ENCODE data around the gene VKORC1.

The VKORC1 gene

DNA sequence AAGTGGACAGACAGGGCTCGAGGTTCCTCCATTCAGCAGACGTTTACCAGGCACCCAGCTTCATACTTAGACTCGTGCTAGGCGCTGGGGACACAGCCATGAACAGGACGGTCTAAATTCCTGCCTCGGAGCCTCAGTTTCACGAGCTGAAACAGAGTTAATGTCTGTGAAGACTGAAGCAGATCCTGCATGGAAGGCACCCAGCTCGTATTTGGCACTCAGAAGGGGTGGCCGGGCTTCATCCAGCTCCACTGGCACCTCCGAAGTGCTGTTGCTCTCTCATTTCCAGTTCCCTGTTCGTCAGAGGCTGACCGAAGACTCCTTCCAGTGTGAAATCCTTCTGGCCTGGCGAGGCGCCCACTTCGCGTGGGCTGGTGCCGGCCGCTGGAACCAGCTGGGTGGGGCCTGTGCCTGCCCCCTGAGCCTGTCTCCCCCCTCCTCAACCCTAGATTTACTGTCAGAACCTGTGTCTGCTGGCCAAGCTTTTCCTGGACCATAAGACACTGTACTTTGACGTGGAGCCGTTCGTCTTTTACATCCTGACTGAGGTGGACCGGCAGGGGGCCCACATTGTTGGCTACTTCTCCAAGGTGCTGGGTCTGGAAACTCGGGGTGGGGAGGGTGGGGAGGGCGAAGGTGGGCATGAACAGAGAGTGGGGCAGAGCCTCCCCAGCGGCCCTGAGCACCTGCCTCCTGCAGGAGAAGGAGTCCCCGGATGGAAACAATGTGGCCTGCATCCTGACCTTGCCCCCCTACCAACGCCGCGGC is 35.2 kb upstream of the VKORC1 start:
- no peak for DNase-seq

DNA sequence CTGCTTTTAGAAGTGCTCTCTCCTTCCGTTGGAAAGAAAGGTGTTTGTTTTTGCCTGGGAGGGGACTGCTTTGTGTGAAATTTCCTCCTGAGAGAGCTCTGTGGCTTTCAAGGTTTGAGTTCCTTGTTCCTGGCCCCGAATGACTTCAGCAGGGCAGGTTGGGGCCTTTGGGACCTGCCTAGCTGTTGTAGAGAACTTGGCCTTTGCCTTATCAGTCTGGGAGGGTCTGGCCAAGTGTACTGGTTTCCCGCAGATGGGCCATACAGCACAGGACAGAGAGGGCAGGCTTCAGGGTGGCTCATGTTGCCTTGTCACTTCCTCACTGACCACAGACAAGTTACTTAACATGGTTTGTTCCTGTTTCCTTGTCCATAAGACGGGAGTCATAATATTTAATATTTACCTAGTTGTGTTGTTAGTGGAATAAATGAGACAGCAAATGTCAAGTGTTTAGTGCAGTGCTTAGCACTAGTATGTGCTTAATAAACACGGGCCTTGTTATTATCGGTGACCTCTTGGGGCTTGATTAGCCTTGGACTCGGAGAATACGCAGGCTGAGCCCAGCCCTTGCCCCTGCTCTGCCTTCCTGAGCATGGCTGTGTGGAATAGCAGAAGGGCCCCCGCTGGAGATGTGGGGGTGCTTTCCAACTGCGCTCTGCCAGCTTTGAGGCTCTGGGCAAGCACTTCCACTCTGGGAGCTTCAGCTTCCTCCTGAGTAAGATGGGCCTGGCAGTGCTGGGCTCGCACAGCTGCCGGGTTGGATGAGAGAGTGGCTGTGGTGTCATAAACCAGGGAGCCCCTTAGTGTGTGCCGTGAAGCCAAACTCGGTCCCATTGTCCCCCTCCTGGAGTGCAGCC is 34.3 kb upstream of the VKORC1 start:
- DNase-seq, result no peak

DNA sequence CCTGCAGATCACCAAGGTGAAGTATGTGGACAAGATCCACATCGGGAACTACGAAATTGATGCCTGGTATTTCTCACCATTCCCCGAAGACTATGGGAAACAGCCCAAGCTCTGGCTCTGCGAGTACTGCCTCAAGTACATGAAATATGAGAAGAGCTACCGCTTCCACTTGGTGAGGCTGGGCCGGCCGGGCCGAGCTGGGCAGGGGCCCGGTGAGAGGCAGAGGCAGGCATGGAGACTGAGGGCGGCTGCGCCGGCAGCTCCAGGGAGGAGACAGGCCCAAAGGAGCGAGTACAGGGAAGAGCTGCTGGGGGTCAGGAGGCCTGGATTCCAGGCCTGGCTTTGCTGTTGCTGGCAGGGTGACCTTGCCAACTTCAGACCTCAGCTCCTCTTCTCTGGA is 32.6 kb upstream of the VKORC1 start:
- no peak for DNase-seq

DNA sequence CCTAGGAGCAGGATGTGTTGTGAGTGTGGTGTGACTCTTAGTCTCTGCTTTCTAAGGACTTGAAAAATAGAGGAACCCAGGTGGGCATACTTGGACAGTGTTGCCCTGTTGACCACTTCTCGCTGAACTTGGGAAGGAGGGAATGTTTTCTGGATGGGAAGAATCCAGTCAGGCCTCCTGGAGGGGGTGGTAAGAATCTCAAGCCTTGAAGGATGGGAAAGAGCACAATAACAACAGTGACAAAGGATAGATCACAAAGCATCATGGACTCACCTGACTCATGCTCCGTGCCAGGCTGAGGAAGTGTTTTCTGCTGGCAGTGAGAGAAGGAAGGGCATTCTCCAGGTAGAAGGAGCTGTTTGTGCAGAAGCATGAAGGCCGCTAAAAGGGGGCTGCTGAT is 31.2 kb upstream of the VKORC1 start:
- no peak for DNase-seq

DNA sequence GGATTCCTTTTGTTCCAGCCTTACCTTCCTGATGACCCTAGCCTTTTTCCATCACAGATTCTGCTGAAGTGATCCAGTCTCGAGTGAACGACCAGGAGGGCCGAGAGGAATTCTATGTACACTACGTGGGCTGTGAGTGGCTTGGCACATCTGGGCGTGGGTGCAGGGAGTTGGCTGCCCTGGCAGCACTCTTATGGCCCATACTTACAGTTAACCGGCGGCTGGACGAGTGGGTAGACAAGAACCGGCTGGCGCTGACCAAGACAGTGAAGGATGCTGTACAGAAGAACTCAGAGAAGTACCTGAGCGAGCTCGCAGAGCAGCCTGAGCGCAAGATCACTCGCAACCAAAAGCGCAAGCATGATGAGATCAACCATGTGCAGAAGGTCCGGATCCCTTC is 25.5 kb upstream of the VKORC1 start:
- no peak for DNase-seq

DNA sequence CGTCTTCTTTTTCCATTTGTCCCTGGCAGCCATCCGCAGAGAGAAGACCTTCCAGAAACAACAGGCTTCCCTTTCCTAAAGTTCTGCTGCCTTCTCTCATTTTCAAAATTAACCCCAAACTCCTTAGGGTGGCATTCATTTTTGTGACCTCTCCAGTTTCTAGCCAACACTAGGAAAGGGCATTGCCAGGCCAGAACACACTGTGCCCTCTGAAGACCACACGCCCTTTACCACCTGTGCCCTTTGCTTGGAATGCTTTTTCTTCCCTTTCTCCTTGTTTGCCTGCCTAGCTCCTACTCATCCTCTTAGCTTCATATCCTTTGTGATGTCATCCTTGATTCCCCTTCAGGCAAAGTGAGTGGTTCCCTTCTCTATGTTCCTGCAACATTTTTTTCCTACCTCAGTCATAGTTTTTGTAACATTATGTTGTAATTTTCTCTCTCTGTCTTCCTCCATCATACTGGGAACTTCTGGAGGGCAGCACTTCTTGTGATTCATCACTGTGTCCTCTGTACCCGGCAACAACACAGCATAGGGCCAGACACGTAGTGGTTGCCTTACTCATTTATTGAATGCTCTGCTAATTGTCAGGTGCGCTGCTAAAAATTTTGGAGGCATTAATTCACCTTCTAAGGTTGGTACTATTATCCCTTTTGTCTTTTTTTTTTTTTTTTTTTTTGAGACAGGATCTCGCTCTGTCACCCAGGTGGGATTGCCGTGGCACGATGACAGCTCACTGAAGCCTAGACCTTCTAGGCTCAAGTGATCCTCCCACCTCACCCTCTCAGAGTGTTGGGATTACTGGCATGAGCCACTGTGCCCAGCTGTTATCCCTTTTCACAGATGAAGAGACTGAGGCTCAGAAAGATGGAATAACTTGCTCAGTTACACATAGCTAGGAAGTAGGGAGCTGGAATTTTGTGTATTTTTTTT is 23.9 kb upstream of the VKORC1 start:
- no peak for DNase-seq

DNA sequence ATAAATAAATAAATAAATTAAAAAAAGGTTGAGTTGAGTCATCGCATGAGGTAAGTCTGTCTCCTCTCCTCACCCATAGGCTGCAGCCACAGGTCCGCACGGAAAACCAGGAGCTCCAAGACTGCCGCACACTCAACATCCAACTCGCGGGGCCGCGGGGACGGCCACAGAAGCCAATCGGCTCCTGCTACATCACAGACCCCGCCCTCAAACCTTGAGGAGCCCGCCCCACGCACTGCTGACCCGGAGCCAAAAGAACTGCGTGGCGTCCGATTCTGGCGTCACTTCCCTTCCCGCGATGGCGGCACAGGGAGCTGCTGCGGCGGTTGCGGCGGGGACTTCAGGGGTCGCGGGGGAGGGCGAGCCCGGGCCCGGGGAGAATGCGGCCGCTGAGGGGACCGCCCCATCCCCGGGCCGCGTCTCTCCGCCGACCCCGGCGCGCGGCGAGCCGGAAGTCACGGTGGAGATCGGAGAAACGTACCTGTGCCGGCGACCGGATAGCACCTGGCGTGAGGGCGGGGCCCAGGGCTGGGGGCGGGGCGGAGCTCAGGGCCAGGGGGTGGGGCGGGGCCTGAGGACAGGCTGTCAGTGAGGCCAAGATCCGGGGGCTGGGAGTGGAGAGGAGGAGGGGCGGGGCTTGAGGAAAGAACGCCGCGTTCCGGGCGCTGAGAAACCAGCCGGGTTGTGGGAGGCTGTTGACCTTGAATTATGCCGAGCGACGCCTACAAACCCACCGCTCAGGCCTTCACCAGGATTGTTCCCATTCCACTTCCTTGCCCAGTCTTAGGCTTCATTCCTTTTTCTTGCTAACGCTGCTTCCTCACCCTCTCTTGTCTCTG is 23.0 kb upstream of the VKORC1 start, which contains the start of gene KAT8:
Gene KAT8 (plus strand): TSS at position 281 of the 839 bp plus-strand sequence. CDS start 18 bp downstream, at position 299.
- DNase-seq, result peak; percentile 93

DNA sequence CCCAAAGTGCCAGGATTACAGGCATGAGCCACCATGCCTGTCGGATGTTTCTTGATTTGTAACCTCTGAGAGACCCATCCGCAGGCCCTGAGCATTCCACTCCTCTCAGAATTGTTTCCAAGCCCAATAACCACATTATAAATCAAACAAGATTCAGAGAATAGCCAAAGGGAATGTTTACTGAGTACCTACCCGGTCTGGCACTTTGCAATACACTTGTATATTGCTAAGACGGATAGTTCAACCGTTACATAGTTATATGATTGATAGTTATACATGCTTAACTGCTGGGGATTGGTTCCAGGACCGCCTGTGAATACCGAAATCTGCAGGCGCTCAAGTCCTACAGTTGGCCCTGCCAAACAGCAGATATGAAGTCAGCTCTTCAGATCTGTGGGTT is 19.9 kb upstream of the VKORC1 start:
- DNase-seq, result no peak

DNA sequence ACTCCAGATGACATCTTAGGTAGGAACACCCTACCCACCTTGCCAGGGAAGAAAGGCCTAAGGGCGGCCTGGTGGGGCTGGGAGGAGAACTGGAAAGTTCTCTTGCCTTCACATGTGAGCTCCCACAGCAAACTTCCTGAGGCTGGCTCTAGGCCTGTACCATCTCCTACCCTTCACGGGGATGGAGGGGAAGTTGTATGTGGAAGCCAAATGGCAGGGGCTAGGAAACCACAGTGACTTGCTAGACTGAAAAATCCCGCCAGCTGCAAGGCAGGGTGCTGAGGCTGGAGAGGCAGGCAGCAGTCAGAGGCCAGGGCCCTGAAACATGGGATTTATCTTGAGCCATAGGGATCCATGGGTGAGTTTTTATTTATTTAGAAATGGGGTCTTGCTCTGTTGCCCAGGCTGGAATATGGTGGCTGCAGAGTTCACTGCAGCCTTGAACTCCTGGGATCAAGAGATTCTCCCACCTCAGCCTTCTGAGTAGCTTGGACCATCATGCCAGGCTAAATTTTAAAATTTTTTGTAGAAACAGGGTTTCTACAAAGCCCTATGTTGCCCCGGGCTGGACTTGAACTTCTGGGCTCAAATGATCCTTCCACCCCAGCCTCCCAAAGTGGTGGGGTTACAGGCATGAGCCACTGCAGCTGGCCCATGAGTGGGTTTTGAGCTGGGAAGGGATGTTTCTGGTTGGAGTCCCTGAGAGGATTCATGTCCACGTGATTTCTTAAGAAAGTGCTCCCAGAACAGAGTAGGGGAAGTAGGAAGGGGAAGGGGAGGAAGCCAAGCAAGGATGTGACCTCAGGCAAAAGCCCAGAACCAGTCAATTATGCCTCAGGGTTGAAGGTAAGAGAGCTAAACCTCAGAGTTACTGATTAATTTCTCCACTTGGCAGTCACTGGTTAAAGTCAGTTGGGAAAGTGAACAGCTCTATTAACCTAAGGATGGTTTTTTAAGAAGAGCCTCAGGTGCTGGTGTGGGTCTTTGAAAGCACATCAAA is 18.8 kb upstream of the VKORC1 start:
- DNase-seq, result no peak

DNA sequence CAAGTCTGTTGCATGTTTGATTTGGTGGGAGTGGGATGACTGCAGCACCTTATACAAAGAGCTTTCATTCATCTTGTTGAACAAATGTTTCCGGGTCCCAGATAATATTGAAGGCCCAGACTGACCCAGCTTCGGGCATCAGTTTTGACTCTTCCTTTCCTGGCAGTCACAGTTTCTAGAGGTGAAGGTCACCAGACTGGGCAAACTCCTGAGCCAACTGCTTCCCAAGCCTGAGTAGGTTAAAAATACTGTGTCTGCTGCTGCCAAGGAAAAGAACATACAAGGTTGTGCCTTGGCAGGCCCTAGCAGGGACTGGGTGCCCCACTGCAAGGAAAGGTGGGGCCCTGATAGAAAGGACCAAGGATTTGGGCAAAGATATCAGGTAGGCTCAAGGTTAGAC is 18.1 kb upstream of the VKORC1 start:
- no peak for DNase-seq

DNA sequence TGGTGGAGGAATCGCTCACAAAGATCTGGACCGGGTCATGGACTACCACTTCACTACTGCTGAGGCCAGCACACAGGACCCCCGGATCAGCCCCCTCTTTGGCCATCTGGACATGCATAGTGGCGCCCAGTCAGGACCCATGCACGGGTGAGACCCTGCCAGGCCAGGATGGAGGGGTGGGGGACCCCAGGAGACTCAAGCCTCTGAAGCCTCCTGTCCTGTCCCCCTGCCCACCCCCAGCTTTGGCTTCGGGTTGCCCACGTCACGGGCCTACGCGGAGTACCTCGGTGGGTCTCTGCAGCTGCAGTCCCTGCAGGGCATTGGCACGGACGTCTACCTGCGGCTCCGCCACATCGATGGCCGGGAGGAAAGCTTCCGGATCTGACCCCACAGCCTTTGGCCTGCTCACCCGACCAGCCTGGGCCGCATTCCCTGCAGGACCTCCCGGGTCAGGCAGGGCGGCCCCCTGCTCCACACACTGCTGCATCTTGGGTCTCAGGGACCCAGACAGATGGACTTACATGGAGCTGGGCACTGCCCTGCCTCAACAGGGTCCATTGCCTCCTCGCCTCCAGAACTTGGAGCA is 17.4 kb upstream of the VKORC1 start:
- DNase-seq, result no peak

DNA sequence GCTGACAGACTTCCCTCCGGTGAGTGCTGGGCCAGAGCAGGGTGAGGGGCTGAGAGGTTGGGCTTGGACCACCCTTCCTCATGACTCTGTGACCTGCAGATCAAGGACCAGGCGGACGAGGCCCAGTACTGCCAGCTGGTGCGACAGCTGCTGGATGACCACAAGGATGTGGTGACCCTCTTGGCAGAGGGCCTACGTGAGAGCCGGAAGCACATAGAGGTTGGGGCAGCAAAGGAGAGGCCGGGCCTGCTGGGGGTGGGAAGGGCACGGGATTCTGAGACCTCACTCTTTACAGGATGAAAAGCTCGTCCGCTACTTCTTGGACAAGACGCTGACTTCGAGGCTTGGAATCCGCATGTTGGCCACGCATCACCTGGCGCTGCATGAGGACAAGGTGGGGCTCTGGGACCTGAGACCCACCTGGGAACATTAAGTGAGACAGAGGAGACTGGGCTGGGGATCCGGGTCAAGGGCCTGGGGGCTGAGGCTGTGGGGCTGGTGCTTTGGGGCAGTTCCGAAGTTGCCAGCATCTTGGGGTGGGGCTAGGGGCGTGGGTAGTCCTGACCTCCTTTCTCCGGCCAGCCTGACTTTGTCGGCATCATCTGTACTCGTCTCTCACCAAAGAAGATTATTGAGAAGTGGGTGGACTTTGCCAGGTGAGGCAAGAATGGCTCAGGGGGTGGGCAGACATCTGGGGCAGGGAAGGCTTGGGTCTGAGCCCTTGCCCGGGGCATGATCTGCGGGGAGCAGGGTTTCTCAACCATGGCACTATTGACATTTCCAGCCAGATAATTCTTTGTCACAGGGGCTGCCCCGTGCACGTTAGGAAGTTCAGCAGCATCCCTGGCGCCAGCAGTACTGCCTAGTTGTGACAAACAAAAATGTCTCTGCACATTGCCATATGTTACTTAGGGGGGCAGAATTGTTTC is 15.8 kb upstream of the VKORC1 start:
- DNase-seq, result no peak

DNA sequence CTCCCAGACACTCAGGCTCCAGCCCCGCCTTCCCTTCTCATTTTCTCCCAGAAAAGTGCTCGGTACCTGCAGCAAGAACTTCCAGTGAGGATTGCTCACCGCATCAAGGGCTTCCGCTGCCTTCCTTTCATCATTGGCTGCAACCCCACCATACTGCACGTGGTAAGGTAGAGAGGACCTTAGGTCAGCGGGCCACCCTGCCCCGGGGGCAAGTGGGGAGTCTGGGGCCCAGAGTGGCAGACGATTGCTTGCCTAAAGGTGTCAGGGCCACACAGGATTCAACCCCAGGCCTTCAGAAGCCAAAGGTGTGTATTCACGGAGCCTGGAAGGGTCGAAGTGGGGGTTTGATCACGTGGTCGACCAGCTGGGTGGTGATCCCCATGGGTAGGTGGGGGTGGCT is 15.0 kb upstream of the VKORC1 start:
- DNase-seq, result no peak

DNA sequence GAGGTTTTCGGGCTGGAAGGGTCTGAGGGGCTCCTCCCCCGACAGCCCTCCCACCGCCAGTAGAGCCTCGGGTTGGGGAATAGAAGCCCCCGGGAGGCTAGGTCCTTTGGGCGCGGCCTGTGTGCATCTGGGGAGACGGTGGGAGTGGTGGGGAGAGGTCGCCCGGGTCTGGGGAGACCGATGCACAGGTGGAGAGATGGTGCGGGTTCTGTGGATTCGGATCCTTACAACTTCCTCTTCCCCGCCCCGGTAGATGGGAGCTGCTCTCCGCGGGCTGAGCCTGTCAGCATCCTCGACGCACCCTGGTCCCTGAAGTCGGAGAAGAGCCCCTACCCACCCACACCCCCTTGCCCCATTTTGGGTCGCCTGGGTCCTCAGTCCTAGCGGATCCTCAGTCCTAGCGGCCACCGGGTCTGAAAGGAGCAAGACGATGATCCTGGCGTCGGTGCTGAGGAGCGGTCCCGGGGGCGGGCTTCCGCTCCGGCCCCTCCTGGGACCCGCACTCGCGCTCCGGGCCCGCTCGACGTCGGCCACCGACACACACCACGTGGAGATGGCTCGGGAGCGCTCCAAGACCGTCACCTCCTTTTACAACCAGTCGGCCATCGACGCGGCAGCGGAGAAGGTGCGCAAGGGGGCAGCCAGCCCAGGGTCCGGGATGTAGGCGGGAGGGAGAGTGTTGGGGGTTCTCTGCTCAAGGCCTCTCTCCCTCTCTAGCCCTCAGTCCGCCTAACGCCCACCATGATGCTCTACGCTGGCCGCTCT is 14.4 kb upstream of the VKORC1 start:
- no peak for DNase-seq

DNA sequence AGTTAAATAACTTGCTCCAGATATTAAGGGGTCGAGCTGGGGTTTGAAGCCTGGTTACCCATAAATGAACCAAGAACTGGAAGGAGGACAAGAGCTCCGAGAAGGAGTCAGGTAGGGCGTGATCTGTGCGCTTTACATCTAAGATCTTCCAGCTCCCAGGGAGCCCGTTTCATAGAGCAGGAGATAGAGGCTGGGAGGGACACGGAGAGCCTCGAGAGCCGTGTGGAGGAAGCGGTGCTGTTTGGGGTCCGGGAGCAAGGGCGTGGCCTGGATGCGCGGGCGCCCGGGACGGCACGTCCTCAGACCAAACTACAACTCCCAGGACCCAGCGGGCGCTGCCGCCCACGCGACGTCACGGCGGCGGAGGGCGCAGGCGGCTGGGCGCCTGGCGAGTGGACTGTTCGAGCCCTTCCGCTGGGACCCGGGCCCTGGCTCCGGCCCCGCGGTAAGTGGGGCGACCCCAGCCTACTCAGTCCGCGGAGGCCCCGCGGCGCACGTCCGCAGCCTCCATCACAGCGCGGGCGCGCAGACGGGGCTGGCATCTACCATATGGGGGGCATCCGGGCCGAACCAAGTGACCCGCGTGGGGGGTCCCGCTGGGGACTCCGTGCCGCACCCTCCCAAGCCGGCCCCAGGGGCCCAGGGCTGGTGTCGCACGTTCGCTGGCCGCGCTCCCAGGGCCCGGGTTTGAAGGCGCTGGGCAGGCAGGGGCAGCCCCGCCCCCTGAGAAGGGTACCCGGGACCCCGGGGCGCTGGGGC is 13.6 kb upstream of the VKORC1 start, which contains the start of gene BCKDK:
Gene BCKDK (plus strand): TSS at position 352 of the 759 bp plus-strand sequence. CDS start 838 bp downstream, outside the sequence.
- peak; percentile 37 for DNase-seq

DNA sequence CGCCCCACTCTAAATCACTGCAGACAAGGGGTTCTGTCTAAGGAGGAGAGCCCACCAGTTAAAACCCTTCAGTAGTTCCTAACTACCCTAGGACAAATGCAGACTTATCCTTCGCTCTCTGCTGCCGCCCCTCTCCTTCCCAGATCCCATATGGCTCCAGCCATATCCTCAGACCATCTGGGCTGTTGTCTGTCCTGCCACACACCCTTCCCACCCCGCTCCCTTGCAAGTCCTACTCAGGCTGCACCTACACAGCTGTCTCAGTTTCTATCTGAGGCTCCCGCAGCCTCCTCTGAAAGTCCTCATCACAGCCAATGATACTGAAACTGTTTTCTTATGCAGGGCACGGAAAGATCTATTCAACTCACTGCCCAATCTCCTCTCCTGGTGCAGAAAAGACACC is 12.9 kb upstream of the VKORC1 start:
- no peak for DNase-seq
